ENCODE measurements around the gene IL1B.

The IL1B gene

DNA sequence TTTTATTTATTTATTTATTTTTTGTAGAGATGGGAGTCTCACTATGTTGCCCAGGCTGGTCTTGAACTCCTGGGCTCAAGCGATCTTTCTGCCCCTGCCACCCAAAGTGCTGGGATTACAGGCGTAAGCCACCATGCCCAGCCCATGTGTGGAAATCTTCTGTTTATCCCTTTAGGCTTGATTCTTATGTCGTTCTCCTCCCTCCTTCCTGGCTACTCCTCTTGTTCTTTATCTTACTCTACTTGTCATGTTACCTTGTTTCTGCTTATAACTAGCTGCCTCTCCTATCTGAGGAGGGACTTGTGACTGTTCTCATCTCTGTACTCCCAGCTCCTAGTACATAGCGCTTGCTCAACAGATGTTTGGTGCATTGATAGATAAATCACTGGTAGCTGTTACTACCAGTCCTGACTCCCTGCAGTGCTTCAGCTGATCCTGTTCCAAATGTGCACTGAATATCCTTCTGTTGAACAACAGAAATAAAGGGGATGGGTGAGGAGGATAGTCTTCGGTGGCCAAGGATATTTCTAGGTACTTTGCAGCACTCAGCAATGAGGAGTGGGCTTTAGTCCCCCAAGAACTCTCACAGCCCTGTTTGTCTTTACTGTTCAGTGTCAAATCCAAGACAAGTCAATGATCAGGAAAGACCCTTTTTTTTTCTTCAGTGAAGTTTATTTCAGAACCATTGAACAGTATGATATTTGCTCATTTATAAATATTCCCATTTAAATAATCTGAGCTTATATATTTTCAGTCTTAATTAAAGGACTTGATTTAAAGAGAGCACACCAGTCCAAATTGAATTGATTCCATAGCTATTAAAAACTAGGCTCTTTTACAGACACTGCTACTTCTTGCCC, 7.2 kb downstream of the IL1B start:
- DNase-seq (ENCODE audit: low read depth in 2 of 2), result no peak

DNA sequence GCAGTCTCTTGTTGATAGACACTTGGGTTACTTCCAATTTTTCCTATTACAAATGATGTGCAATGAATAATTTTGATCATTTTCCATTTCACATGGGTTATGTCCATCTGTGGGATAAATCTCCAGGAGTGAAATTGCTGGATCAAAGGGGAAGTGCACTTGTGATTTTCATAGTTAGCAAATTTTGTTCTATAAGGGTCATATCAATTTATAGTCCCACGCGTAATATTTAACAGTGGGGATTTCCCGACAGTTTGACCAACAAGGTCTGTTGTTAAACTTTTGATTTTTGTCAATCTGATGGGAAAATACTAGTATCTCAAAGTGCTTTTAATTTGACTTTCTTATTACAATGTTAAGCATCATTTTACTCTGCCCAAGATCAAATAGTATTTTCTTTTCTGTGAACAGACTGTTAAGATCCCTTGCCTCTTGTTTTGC, 8.3 kb downstream of the IL1B start:
- no peak for DNase-seq (ENCODE audit: low read depth in 2 of 2)

GRCh38 chr2:112827604-112828185, 8.9 kb downstream of the IL1B start:
- DNase-seq (ENCODE audit: low read depth in 2 of 2), result no peak

GRCh38 chr2:112827009-112827408, 9.6 kb downstream of the IL1B start:
- DNase-seq (ENCODE audit: low read depth in 2 of 2), result no peak

DNA sequence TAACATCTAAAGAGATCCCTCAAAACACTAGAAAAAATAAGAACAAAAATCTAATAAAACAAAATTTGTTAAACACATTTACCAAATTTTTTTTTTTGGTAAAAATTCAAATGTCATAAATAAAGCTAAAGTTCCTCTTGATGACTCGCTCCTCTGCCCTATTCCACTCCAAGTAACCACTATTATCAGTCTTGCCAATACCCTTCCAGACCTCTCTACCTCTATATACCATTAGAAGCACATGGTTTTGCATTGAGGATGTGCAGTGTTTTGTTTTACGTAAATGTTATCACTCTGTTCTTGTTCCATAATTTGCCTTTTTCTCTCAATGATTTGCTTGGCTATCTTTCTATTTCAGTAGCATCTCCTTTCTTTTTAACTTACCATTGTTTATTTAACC, 10.9 kb downstream of the IL1B start:
- no peak for DNase-seq (ENCODE audit: low read depth in 2 of 2)

DNA sequence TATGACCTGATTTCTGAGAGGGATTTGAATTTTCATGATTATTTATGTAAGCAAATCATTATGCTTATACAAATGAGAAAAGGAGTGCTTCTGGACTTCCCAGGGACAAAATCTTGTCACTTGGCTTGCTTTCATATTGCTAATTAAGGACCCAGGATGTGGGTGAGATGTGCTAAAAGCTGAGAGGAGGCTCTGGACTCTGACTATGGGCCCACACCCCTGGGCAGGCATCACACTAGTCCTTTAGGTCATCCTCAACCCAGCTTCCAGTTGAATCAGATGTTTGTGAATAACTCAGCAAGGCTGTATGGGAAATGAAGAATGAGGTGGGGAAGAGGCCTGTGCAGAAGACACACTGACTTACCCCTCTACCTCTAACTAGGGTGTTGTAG, 11.9 kb downstream of the IL1B start:
- DNase-seq (ENCODE audit: low read depth in 2 of 2), result no peak

DNA sequence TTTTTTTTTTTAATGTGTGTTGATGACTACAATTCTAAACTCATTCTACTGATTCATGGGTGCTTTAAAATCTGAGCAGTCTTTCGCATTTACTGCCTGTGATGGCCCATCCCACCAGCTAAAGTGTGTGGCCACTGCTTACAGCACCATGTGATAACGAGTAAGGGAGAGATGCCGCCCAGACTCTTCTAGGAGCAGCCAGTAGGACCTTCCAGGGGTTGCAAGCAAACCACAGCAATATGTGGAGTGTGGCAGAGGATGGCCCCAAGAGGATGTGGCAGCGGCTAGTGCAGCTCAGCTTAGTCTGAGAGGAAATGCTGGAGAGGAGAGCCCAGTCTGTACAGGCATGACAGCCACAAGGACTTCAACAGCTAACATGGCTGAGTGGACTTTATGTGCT, 14.9 kb downstream of the IL1B start:
- peak in 1 of 2 donors; percentile 3 for DNase-seq (ENCODE audit: low read depth in 2 of 2)

DNA sequence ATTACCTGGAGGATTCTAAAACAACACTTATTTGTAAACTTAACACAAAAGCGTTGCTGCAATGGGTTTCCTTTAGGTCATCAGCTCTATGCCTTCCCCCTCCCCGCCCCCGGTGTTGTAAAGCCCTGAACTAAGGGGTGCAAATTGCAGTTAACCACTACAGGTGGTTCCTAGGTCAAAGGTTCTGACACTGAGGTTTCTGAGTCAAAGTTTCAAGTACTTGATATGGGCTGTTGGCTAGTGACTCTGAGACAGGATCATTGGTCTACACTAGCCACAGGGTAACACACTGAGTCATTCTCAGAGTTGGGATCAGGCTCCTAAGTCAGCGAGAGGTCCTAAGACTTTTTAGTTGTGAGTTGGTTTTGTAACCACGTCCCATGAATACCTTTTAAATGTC, 15.4 kb downstream of the IL1B start:
- DNase-seq (ENCODE audit: low read depth in 2 of 2), result peak; percentile 61 to 65

GRCh38 chr2:112820343-112820742, 16.2 kb downstream of the IL1B start:
- DNase-seq (ENCODE audit: low read depth in 2 of 2), result no peak

DNA sequence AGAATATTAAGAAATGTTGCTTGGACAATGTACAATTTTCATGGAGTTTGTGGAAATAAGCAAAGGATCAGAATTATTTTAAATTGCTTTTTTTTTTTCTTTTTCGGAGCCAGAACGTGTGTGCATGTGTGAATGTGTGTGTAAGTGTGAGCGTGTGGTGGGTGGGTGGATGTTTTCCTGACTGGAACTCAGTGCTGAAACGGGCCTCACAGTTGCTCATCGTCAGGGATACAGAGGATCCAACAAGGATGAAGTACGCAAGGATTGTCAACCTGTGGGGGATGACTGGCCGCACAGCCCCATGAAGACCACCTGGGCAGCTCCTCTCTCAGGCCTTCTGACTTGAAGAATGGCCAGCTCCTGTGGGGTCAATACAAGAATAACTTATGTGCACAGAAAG, 17.5 kb downstream of the IL1B start:
- DNase-seq (ENCODE audit: low read depth in 2 of 2), result no peak

GRCh38 chr2:112818094-112818902, 18.3 kb downstream of the IL1B start:
- DNase-seq (ENCODE audit: low read depth in 2 of 2), result no peak

DNA sequence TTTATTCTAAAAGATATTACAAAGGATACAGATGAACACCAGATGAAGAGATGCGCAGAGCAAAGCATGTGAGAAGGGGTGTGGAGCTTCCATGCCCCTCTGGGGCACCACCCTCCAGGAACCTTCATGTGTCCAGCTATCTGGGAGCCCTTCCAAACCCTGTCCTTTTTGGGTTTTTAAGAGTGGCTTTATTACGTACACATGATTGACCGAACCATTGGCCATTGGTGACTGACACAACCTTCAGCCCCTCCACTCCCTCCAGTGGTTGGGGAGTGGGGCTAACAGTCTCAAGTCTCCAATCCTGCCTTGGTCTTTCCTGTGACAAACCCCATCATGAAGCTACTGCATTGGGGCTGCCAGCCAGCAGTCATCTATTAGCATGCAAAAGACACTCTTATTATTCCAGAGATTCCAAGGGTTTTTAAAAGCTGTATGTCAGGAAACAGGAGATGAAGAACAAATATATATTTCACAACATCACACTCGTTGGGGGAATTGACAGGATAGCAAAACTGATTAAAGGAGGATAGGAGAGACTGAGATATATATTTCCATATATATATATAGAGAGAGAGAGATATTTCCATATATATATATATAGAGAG, 19.4 kb downstream of the IL1B start:
- no peak for DNase-seq (ENCODE audit: low read depth in 2 of 2)

GRCh38 chr2:112814278-112814677, 22.3 kb downstream of the IL1B start:
- DNase-seq (ENCODE audit: low read depth in 2 of 2), result no peak

GRCh38 chr2:112813280-112813966, 23.2 kb downstream of the IL1B start:
- DNase-seq (ENCODE audit: low read depth in 2 of 2), result no peak

- no peak for DNase-seq (ENCODE audit: low read depth in 2 of 2)
Observed at GRCh38 chr2:112812318-112813267, 24.0 kb downstream of the IL1B start.

GRCh38 chr2:112811841-112812306, 24.7 kb downstream of the IL1B start:
- DNase-seq (ENCODE audit: low read depth in 2 of 2), result no peak

- no peak for DNase-seq (ENCODE audit: low read depth in 2 of 2)
Observed at GRCh38 chr2:112811276-112811831, 25.2 kb downstream of the IL1B start.

GRCh38 chr2:112809112-112809511, 27.5 kb downstream of the IL1B start:
- no peak for DNase-seq (ENCODE audit: low read depth in 2 of 2)

- no peak for DNase-seq (ENCODE audit: low read depth in 2 of 2)
Observed at GRCh38 chr2:112807233-112807807, 29.3 kb downstream of the IL1B start.

DNA sequence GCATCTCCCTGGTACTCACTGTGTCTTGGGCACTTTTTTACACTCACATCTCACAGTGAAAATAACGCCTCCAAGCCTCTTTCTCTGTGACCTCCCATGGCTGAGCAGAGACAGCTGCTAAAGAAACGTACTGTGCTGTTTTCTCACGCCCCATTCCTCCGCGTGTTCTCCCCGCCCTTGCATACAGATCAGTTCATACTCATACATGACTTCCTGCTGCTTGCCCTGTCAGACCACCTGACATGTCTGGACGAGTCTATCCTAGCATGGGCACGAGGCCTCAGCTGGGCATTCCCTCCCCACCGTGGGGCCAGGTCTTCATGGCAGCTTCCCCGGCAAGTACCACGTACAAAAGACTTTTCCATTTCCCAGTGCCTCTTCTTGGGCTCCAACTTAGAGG, 31.0 kb downstream of the IL1B start:
- no peak for DNase-seq (ENCODE audit: low read depth in 2 of 2)
